Omental fat pad (tissue), 4 donors: Measurements from ENCODE around the gene LINGO1. TPM values are rescaled to one million over a fixed set of nuclear protein-coding genes. Genes with fewer than 3 reads are reported as not detected.

Experiments
- ATAC-seq: fragments of 150-250 bp; one replicate; pipeline ENCODE4 v1.9.1; 2016; ENCODE audit warnings: mild to moderate bottlenecking, moderate library complexity; ENCODE audit not compliant: low FRiP score
- DNase-seq: peaks from one replicate; pipeline ENCODE4 v3.0.0-alpha.2; 2019; ENCODE audit warnings: low spot score
- total RNA-seq, 4 donors: library from RNA; depleted of rRNA; stranded (reverse); fragments of >200 nt; gene quantifications; one replicate each; pipeline ENCODE4 v1.1.0, GENCODE V29; 2016
- TF ChIP-seq, protein P1 (sequence below), 3 donors: fragments of 450-650 bp; IDR thresholded peaks; one replicate each; pipeline ENCODE4 v1.5.1; 2016 to 2017; ENCODE audit warnings: antibody characterized with exemption in 3 of 3, mild to moderate bottlenecking in 3 of 3, moderate library complexity in 2 of 3

The LINGO1 gene
- total RNA-seq, 4 donors from 2014 or later, result 0.36 to 1.7 (median 0.69) TPM

DNA sequence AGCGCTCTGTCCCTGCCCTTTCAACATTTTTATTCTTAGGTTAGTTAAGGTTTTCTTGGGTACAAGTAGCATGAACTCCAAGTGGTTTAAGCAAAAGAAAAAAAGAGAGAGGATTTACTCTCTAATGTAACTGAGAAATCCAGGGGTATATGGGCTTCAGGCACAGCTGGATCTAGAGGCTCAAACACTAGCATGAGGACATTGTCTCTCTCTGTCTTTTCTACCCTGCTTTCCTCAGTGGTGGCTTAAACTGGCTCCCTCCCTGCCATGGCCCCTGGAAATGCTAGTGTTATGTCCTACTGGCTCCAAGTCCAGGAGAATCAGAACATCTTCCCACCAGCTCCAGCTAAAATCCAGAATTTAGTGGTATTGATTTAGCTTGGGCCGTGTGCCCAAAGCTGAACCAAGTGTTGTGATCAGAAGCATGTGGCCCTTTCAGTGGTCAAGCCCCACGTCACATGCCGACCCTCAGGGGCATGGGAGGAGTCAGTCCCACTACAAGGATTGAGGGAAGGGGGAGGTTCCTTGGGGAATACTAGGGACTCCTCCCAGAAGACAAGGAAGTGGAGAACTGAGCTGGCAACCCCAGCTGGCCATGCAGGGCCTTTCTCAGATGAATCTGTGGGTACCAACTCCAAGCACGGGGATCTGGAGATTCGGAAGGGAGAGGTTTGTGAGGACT is 58.0 kb downstream of the LINGO1 start:
- TF ChIP-seq, protein P1, sequence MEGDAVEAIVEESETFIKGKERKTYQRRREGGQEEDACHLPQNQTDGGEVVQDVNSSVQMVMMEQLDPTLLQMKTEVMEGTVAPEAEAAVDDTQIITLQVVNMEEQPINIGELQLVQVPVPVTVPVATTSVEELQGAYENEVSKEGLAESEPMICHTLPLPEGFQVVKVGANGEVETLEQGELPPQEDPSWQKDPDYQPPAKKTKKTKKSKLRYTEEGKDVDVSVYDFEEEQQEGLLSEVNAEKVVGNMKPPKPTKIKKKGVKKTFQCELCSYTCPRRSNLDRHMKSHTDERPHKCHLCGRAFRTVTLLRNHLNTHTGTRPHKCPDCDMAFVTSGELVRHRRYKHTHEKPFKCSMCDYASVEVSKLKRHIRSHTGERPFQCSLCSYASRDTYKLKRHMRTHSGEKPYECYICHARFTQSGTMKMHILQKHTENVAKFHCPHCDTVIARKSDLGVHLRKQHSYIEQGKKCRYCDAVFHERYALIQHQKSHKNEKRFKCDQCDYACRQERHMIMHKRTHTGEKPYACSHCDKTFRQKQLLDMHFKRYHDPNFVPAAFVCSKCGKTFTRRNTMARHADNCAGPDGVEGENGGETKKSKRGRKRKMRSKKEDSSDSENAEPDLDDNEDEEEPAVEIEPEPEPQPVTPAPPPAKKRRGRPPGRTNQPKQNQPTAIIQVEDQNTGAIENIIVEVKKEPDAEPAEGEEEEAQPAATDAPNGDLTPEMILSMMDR (IDR thresholded peaks at IDR 0.05), result no peak
- DNase-seq, result no peak
- no peak for ATAC-seq

DNA sequence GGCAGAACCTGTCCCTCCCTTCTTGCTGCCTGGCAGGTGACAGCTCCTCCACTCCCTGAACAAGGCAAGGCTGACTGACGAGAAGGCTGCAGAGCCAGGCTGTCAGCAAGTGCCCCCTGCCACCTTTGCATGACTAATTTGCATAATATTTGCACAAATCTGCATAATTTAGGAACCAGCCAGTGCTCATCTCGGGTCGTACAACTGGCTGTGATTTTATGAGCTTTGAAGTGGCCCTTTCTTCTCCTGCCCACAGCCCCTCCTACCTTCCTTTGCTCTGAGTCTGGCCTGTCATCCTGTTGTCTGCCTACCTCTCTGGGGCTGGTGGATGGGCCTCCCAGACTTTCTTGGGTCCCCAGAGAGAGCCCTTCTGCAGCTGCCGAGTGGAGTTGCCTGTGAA is 58.9 kb downstream of the LINGO1 start:
- DNase-seq (no peak), ATAC-seq (no peak)
- TF ChIP-seq, protein P1 (IDR thresholded peaks at IDR 0.05), result no peak

DNA sequence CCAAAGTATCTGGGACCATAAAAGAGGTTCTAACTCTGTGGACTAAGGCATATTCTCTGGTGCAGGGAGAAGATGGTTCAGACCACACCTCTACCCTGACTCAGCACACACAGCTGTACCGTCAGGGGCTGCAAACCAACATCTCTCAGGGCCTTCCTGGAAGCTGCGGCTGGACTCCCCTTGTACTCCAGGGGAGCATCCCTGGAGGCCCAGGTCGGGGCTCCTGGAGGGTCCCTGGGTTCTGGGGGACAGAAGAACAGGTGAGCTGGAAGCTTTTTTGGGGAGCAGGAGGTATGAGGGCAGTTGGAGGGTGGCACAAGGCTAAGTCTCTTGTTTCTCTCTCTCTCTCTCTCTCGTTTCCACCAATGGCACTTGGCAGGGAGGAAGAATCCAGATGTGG is 60.5 kb downstream of the LINGO1 start:
- ATAC-seq (no peak), DNase-seq (no peak)
- TF ChIP-seq, protein P1 (IDR thresholded peaks at IDR 0.05), result no peak

DNA sequence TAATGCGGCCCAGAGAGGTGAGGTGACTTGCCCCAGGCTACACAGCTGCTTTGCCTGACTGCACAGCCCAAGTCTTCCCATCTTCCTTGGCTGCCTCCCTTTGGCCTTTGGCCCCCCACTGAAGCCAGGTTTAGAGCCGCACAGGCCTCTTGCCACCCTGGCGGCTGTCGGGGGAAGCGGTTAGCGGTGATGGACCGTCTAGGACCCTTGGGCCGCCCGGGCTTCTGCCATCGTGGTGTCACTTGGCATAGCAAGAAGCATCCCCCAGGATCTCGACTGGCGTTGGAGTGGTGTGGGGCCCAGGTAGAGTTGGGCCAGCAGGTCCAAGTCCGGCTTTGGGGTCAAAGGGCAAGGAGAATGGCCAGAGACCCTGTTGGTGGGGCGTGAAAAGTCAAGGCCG is 61.0 kb downstream of the LINGO1 start:
- TF ChIP-seq, protein P1 (IDR thresholded peaks at IDR 0.05), result no peak

DNA sequence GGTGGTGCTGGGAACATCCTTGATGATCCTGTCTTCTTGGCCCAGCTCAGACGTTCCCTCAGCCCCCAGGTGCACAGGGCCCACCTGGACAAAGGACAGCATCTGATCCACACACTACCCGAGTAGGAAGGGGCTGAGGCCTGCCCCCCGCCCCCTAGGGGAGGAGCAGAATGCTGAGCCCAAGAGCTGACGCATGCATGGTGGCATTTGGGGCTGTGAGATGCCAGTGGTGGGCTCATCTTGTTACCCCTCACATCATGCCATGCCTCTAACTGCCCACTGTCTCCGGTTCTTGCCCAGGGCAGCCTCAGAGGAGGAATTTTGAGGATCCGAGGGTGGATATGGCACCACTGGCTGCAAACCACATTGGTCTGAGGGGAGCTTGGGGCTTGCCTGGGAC is 61.5 kb downstream of the LINGO1 start:
- ATAC-seq (no peak), DNase-seq (no peak)
- TF ChIP-seq, protein P1 (IDR thresholded peaks at IDR 0.05), result no peak

More for the DNA sequence above, 61.0 kb downstream of the LINGO1 start:
- ATAC-seq, result no peak
- no peak for DNase-seq

DNA sequence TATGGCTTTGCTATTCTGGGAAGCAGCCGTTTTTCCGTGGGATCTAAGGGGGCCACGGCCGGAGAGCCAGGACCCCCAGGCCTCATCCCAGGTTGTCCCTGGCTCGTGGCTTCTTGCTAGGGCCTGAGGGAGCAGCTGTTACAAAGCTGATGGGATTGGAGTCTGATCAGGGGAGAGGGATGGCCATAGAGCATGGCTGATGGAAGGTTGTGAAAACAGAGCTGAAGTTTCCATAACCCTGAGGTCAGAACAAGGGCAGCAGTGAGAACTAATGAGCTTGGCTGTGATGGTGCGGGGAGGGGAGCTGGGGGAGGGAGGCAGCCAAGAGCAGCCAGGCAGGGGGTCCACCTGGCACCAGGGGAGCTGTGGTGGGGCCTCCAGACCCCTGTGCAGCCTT is 63.0 kb downstream of the LINGO1 start:
- DNase-seq, result no peak
- TF ChIP-seq, protein P1 (IDR thresholded peaks at IDR 0.05), result no peak
- no peak for ATAC-seq
